DMS 273 (cell line): Measurements from ENCODE around the gene ARHGAP19.

Experiments used
- DNase-seq: peaks from one replicate; lab custom pipeline; 2025; ENCODE audit not compliant: unreplicated experiment; lab: John Stamatoyannopoulos, UW

Gene ARHGAP19

GRCh38 chr10:97173036-97173435 is 119.4 kb downstream of the ARHGAP19 start:
- DNase-seq = no peak
